GM12874 (cell line): ENCODE measurements around the gene PPBP.

ENCODE experiments used
- CTCF ChIP-seq: IDR thresholded peaks from 2 replicates; pipeline ENCODE4 v1.5.1; 2011; ENCODE audit warnings: low read depth, mild to moderate bottlenecking, control low read depth, low read length, moderate library complexity; ENCODE audit not compliant: insufficient read depth

The PPBP gene

GRCh38 chr4:74013264-74013663 is 25.3 kb upstream of the PPBP start:
- no peak for TF ChIP-seq CTCF

GRCh38 chr4:74012130-74012529 is 24.1 kb upstream of the PPBP start:
- no peak for TF ChIP-seq CTCF

DNA sequence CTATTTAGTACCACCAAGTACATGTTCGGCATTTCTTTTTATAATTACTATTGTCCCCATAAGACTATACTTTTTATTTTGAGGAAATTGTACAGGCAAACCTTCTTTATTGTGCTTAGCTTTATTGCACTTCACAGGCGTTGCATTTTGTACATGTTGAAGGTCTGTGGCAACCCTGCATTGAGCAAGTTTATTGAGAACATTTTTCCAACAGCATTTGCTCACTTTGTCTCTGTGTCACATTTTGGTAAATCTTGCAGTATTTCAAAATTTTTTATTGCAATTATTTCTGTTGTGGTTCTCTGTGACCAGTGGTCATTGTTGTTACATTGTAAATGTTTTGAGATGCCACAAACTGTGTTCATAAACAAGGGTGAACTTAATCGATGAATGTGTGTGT is 21.3 kb upstream of the PPBP start:
- no peak for TF ChIP-seq CTCF

DNA sequence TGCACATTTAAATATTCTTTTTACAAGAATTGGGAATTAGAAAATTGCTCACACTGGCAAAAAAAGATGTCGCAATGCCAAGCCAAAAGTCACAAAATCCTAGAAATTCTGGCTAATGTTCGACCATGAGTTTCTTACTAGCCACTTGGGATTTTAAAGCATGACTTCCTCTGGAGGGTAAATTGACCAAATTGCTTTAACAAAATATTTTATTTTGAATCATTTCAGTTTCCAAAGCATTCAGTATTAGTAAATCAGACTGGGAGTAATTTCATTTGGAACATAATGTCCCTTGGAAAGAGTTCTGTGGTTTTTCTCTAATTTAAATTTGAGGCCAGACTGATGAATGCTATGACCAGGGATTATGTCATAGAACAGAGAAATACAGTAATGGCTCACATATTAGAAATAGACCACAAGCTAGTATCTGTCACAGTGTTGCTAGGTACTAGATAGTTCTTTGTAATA is 18.1 kb upstream of the PPBP start:
- no peak for TF ChIP-seq CTCF

GRCh38 chr4:74005528-74005927 is 17.5 kb upstream of the PPBP start:
- no peak for TF ChIP-seq CTCF

GRCh38 chr4:74004668-74005067 is 16.7 kb upstream of the PPBP start:
- TF ChIP-seq CTCF = no peak

- TF ChIP-seq CTCF = no peak
Observed at GRCh38 chr4:74000301-74000700, 12.3 kb upstream of the PPBP start.
